HCT116 (cell line): ENCODE data around the gene CLPSL1. TPM values are rescaled to one million over a fixed set of nuclear protein-coding genes. Genes with fewer than 3 reads are reported as not detected.

Source experiments
- ATAC-seq: fragments of 200-7000 bp; cut with Tn5 transposase; 2 replicates; pipeline ENCODE4 v1.9.1; 2020; ENCODE audit warnings: mild to moderate bottlenecking, moderate library complexity
- BruUV-seq: library from RNA; stranded (reverse); fragments of 400-500 nt; replicated peaks from 2 replicates; lab custom pipeline; 2021; lab: Mats Ljungman, UMichigan
- CTCF ChIA-PET: fragments of 300-600 bp; sonication (Branson Sonifier 250); formaldehyde crosslinking; loops from one replicate; lab custom pipeline; 2021; ENCODE audit warnings: antibody characterized with exemption; lab: Charles Lee
- POLR2A ChIA-PET: fragments of 300-600, 350-600 bp; sonication (Branson Sonifier 250); formaldehyde crosslinking; loops from one replicate; lab custom pipeline; 2021; ENCODE audit warnings: antibody characterized with exemption; lab: Charles Lee
- RAD21 ChIA-PET, 2 experiments: fragments of 300-600 bp; sonication (Branson Sonifier 250); formaldehyde crosslinking; loops; one replicate each; lab custom pipeline; 2023; ENCODE audit warnings: low total read pairs in 2 of 2; ENCODE audit not compliant: uncharacterized antibody in 2 of 2, unreplicated experiment in 2 of 2, low non-redundant PET in 1 of 2; lab: Charles Lee
- DNase-seq: peaks from one replicate; pipeline ENCODE4 v3.0.0-alpha.2; 2010; ENCODE audit warnings: low read depth, low spot score
- H2AFZ ChIP-seq: fragments of 200-600 bp; shearing (Covaris generic), sonication (generic); 2 replicates; pipeline ENCODE4 v1.6.1; 2017; ENCODE audit warnings: low read depth, mixed run types, mixed read lengths, antibody characterized with exemption, low read length; ENCODE audit not compliant: poor library complexity, severe bottlenecking
- H3K27ac ChIP-seq: 2 replicates; pipeline ENCODE4 v1.5.1; 2012; ENCODE audit warnings: low read depth, low read length
- H3K27me3 ChIP-seq: fragments of 200-600 bp; sonication (generic); 2 replicates; pipeline ENCODE4 v1.6.1; 2016; ENCODE audit warnings: mixed run types, low read length, mixed read lengths; ENCODE audit not compliant: insufficient read depth
- H3K36me3 ChIP-seq, 2 experiments: fragments of 200-500 bp in 1 of 2; fragments of 200-600 bp in 1 of 2; sonication (Bioruptor generic) in 1 of 2; sonication (generic) in 1 of 2; 2 replicates each; pipeline versions ENCODE4 v1.5.1 to v1.6.1; 2014 to 2016; ENCODE audit warnings: low read length in 2 of 2, inconsistent platforms in 1 of 2, mixed read lengths in 1 of 2, mixed run types in 1 of 2; ENCODE audit not compliant: insufficient read depth in 2 of 2, control insufficient read depth in 1 of 2
- H3K4me1 ChIP-seq, 2 experiments: fragments of 200-600 bp in 1 of 2; sonication (generic) in 1 of 2; 2 replicates each; pipeline versions ENCODE4 v1.5.1 to v1.6.1; 2012 to 2017; ENCODE audit warnings: low read length in 2 of 2, inconsistent platforms in 1 of 2, mild to moderate bottlenecking in 1 of 2, mixed read lengths in 1 of 2, mixed run types in 1 of 2, moderate library complexity in 1 of 2; ENCODE audit not compliant: insufficient read depth in 2 of 2, control insufficient read depth in 1 of 2
- H3K4me2 ChIP-seq: fragments of 200-600 bp; sonication (generic); 2 replicates; pipeline ENCODE4 v1.6.1; 2017; ENCODE audit warnings: mixed run types, low read length, mixed read lengths
- H3K4me3 ChIP-seq, 2 experiments: fragments of 200-600 bp in 1 of 2; sonication (generic) in 1 of 2; replicated peaks in 1 of 2; 2 replicates each; pipeline ENCODE4 v1.5.1; 2011 to 2016; ENCODE audit warnings: low read length in 2 of 2, control low read depth in 1 of 2, low read depth in 1 of 2, mild to moderate bottlenecking in 1 of 2, mixed read lengths in 1 of 2, mixed run types in 1 of 2
- H3K79me2 ChIP-seq: fragments of 200-600 bp; sonication (generic); 2 replicates; pipeline ENCODE4 v1.6.1; 2017; ENCODE audit warnings: mild to moderate bottlenecking, mixed run types, low read length, moderate library complexity, mixed read lengths; ENCODE audit not compliant: insufficient read depth
- H3K9ac ChIP-seq: fragments of 200-600 bp; sonication (generic); 2 replicates; pipeline ENCODE4 v1.6.1; 2016; ENCODE audit warnings: low read length, mixed read lengths
- H3K9me2 ChIP-seq: fragments of 200-600 bp; sonication (generic), shearing (Covaris generic); 2 replicates; pipeline ENCODE4 v1.6.1; 2017; ENCODE audit warnings: mixed run types, mild to moderate bottlenecking, moderate library complexity; ENCODE audit not compliant: insufficient read depth
- H3K9me3 ChIP-seq, 2 experiments: fragments of 200-500 bp in 1 of 2; fragments of 200-600 bp in 1 of 2; sonication (Bioruptor generic) in 1 of 2; sonication (generic) in 1 of 2; 2 replicates each; pipeline ENCODE4 v1.6.1; 2014 to 2017; ENCODE audit warnings: low read length in 2 of 2, mixed read lengths in 2 of 2, inconsistent platforms in 1 of 2, low read depth in 1 of 2, mild to moderate bottlenecking in 1 of 2, mixed run types in 1 of 2, moderate library complexity in 1 of 2; ENCODE audit not compliant: control insufficient read depth in 1 of 2, insufficient read depth in 1 of 2
- H4K20me1 ChIP-seq: fragments of 200-600 bp; sonication (generic), shearing (Covaris generic); 2 replicates; pipeline ENCODE4 v1.6.1; 2017; ENCODE audit warnings: mixed run types, mild to moderate bottlenecking, moderate library complexity; ENCODE audit not compliant: insufficient read depth
- ELF1 ChIP-seq: IDR thresholded peaks from 2 replicates; pipeline ENCODE4 v1.6.1; 2012; ENCODE audit warnings: low read depth, borderline replicate concordance
- EZH2phosphoT487 ChIP-seq: fragments of 200-600 bp; IDR thresholded peaks from 2 replicates; pipeline ENCODE4 v1.6.1; 2018; ENCODE audit warnings: antibody characterized with exemption, borderline replicate concordance
- JUND ChIP-seq: IDR thresholded peaks from 2 replicates; pipeline ENCODE4 v1.6.1; 2012
- POLR2A ChIP-seq: IDR thresholded peaks from 2 replicates; pipeline ENCODE4 v1.7.0; 2011; ENCODE audit warnings: borderline replicate concordance; ENCODE audit not compliant: insufficient read depth, insufficient read length; ENCODE audit errors: extremely low read depth
- REST ChIP-seq: IDR thresholded peaks from 2 replicates; pipeline ENCODE4 v1.6.1; 2012; ENCODE audit warnings: low read depth
- SP1 ChIP-seq: IDR thresholded peaks from 2 replicates; pipeline ENCODE4 v1.6.1; 2012; ENCODE audit warnings: low read depth
- SRF ChIP-seq: IDR thresholded peaks from 2 replicates; pipeline ENCODE4 v1.6.1; 2012; ENCODE audit warnings: low read depth
- ZFX ChIP-seq: fragments of 450-650 bp; IDR thresholded peaks from 2 replicates; pipeline ENCODE4 v1.6.1; 2017
- intact Hi-C: fragments of 100-400 bp; cut with micrococcal nuclease; formaldehyde crosslinking; loops from 2 replicates; pipeline ENCODE4 v1.10.0; 2022
- total RNA-seq: library from RNA; stranded (reverse); gene quantifications from one replicate; pipeline ENCODE4 v1.2.1, GENCODE V29; 2021; ENCODE audit not compliant: unreplicated experiment

The CLPSL1 gene
- total RNA-seq, 1 experiment from 2014 or later: not detected

GRCh38 chr6:35746516-35746915, 34.3 kb upstream of the CLPSL1 start:
- no peak for DNase-seq
- Histone ChIP-seq H3K27ac (no peak overlapping the region), H4K20me1 (no peaks in the 10 kb centered on the region), H3K36me3 (no peaks in the 10 kb centered on the region), H3K79me2 (no peaks in the 10 kb centered on the region), H2AFZ (no peak overlapping the region), H3K4me3 (no peak overlapping the region), H3K4me2 (no peak overlapping the region), H3K9me3 (0 out of 4 replicates have a peak, but pooled peaks cover 0 to 3% of the 10 kb centered on the region in 2 experiments), H3K9ac (no peak overlapping the region), H3K9me2 (no peaks in the 10 kb centered on the region), H3K27me3 (no peaks in the 10 kb centered on the region), H3K4me1 (peaks cover 3 to 10% of the 10 kb centered on the region in 2 experiments; a peak in 3 of 4 replicates)
- CTCF ChIA-PET: no interaction called here
- no TSS peak for BruUV-seq
- no peak for TF ChIP-seq JUND
- TF ChIP-seq POLR2A: no peak
- TF ChIP-seq SRF: no peak
- no peak for TF ChIP-seq EZH2phosphoT487
- TF ChIP-seq ZFX: no peak
- TF ChIP-seq REST: no peak
- no peak for TF ChIP-seq ELF1
- RAD21 ChIA-PET: no interaction called here
- intact Hi-C loops: no loop called here
- POLR2A ChIA-PET: no interaction called here
- no peak for ATAC-seq

- Histone ChIP-seq H3K9me2 (no peaks in the 10 kb centered on the region), H2AFZ (no peak overlapping the region), H3K79me2 (no peaks in the 10 kb centered on the region), H3K9me3 (0 out of 4 replicates have a peak, but pooled peaks cover 0 to 3% of the 10 kb centered on the region in 2 experiments), H3K4me2 (no peak overlapping the region), H3K36me3 (no peaks in the 10 kb centered on the region), H3K9ac (no peak overlapping the region), H3K4me1 (peaks cover 0 to 5% of the 10 kb centered on the region in 2 experiments; a peak in 3 of 4 replicates), H3K4me3 (no peak overlapping the region), H4K20me1 (no peaks in the 10 kb centered on the region), H3K27me3 (no peaks in the 10 kb centered on the region), H3K27ac (no peak overlapping the region)
- TF ChIP-seq SP1: no peak
- ATAC-seq: no peak
- BruUV-seq: no TSS peak
- ChIA-PET POLR2A (no interaction called here), CTCF (interaction anchor here (1.4 kb wide), 1 partner anchor 10 kb away, joined by 3 read pairs; no protein-coding TSS in a partner anchor), RAD21 (no interaction called here)
- DNase-seq: no peak
- intact Hi-C loops: no loop called here
Measured at GRCh38 chr6:35747877-35748276, 32.9 kb upstream of the CLPSL1 start.
